HUES64 (cell line): ENCODE results near the gene L3MBTL1.
A peak's percentile ranks its signal among the peaks of the same experiment; 100 is the strongest.
"Not testable (repeated sequence)": the region's sequence is repeated elsewhere in the genome, so short reads cannot be mapped to it uniquely, and the experiment has no call there.

Source experiments
- H3K27ac ChIP-seq: 2 replicates; pipeline ENCODE4 v1.7.0; 2013; ENCODE audit warnings: low read depth, low read length, inconsistent platforms
- H3K27me3 ChIP-seq: 2 replicates; pipeline ENCODE4 v1.6.1; 2013; ENCODE audit warnings: mild to moderate bottlenecking, low read length; ENCODE audit not compliant: insufficient read depth
- H3K36me3 ChIP-seq: 2 replicates; pipeline ENCODE4 v1.6.1; 2013; ENCODE audit warnings: mild to moderate bottlenecking, low read length; ENCODE audit not compliant: insufficient read depth
- H3K4me1 ChIP-seq: 2 replicates; pipeline ENCODE4 v1.6.1; 2013; ENCODE audit warnings: mild to moderate bottlenecking, low read length, moderate library complexity; ENCODE audit not compliant: insufficient read depth
- H3K4me3 ChIP-seq: 2 replicates; pipeline ENCODE4 v1.5.1; 2013; ENCODE audit warnings: mild to moderate bottlenecking, low read length, moderate library complexity
- H3K9ac ChIP-seq: 2 replicates; pipeline ENCODE4 v1.6.1; 2013; ENCODE audit warnings: mild to moderate bottlenecking, low read depth, low read length
- H3K9me3 ChIP-seq: 2 replicates; pipeline ENCODE4 v1.6.1; 2013; ENCODE audit warnings: low read depth, low read length; ENCODE audit not compliant: insufficient read depth
- WGBS: fragments of 150-250, 120-280 bp; methylation state at CpG from one replicate; pipeline ENCODE4 v1.1.7; 2013; ENCODE audit warnings: missing lambda C conversion rate; 5-methylcytosine and 5-hydroxymethylcytosine counted together

The L3MBTL1 gene

DNA sequence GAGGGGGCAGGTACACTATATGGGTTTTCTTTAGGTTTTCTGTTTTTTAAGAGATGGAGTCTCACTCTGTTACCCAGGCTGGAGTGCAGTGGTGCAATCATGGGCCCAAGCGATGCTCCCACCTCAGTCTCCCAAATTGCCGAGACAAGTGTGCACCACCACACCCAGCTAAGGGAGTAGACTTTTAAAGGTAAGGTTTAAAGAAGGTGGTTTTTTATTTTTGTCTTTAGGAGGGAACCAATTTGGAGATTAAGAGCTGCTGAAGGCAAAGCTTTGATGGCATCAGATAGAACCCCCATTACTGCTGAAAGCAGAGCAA is 41.9 kb upstream of the L3MBTL1 start:
- 92% methylated on average over 2 of the region's 2 CpGs for WGBS
- Histone ChIP-seq H3K9ac (no peak overlapping the region), H3K36me3 (peaks cover 66% of the 10 kb centered on the region), H3K4me3 (no peak overlapping the region), H3K4me1 (no peaks in the 10 kb centered on the region), H3K27me3 (no peaks in the 10 kb centered on the region), H3K9me3 (no peaks in the 10 kb centered on the region), H3K27ac (no peak overlapping the region)

DNA sequence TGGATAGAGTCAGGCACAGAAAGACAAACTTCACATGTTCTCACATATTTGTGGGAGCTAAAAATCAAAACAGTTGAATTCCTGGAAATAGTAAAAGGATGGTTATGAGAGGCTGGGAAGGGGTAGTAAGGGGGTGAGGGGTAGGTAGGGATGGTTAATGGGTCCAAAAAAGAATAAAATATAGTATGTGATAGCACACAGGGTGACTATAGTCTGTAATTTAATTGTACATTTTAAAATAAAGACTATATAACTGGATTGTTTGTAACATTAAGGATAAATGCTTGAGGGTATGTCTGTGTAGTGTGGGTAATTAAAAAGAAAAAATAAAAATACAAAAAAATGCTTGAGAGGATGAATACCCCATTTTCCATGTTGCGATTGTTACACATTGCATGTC is 39.9 kb upstream of the L3MBTL1 start:
- Histone ChIP-seq H3K36me3 (peaks cover 46% of the 10 kb centered on the region), H3K27ac (no peak overlapping the region), H3K27me3 (no peaks in the 10 kb centered on the region), H3K9ac (no peak overlapping the region), H3K4me1 (no peaks in the 10 kb centered on the region), H3K9me3 (no peaks in the 10 kb centered on the region), H3K4me3 (no peak overlapping the region)
- WGBS, result no CpG with 5 or more reads among the region's 1 CpG

DNA sequence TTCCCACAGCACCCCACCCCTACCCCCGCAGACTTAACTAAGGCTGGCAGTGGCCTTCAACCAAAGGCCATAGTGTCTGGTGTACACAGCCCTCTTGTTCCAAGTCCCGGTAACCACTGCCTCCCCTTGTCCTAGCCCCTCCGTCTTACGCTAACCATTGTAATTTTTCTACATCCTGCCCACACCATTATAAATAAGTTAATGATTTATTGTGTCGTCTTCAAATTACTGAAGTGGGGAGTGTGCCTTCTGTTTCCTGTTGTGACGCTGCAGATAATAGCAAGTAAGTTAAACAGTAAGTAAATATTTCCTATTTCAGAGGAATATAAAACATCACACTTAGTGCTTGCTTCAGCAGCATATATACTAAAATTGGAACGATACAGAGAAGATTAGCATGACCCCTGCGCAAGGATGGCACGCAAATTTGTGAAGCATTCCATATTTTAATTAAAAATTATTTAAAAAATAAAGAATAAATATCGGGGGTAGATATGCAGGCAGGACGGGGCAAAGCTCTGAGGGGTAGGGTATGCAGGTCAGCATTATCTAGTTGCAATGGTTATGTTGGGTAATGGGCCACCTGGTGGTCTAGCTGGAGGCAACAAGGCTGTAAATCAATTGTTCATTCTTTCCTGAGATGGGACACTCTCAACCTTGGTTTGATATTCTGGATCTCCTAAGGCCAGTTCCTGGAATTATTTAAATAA is 34.7 kb upstream of the L3MBTL1 start:
- Histone ChIP-seq H3K9me3 (no peaks in the 10 kb centered on the region), H3K9ac (no peak overlapping the region), H3K4me1 (no peaks in the 10 kb centered on the region), H3K4me3 (no peak overlapping the region), H3K36me3 (peaks cover 8% of the 10 kb centered on the region; the same call in 1 of the 2 replicates), H3K27me3 (no peaks in the 10 kb centered on the region), H3K27ac (no peak overlapping the region)
- WGBS, result 96% methylated on average over 7 of the region's 11 CpGs

DNA sequence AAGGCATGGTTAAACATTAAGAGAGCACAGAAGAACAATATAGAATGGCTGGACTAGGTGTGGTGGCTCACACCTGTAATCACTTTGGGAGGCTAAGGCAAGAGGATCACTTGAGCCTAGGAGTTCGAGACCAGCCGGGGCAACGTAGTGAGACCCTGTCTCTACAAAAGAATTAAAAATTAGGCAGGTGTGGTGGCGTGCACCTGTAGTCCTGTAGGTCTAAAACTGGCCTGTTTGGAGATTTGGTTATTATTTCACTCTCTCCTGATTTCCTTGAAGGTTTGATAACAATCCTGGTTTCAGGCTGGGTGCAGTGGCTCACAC is 34.2 kb upstream of the L3MBTL1 start:
- Histone ChIP-seq H3K4me1 (no peaks in the 10 kb centered on the region), H3K27me3 (no peaks in the 10 kb centered on the region), H3K36me3 (peaks cover 8% of the 10 kb centered on the region; the same call in 1 of the 2 replicates), H3K4me3 (no peak overlapping the region), H3K9me3 (no peaks in the 10 kb centered on the region), H3K9ac (no peak overlapping the region), H3K27ac (no peak overlapping the region)
- 93% methylated on average over 4 of the region's 4 CpGs for WGBS

DNA sequence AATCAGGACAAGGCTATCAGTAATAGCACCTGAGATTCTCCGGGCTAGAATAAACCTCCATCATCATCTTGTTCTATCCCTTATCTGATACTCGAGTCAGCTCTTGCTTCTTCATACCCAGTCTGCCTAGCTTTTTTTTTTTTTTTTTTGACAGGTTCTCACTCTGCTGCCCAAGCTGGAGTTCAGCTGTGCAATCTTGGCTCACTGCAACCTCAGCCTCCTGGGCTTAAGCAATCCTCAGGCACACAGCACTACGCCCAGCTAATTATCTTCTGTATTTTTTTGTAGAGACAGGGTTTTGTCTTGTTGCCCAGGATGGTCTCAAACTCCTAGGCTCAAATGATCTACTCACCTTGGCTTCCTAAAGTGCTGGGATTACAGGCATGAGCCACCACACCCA is 30.3 kb upstream of the L3MBTL1 start:
- Histone ChIP-seq H3K36me3 (no peaks in the 10 kb centered on the region), H3K27me3 (no peaks in the 10 kb centered on the region), H3K27ac (no peak overlapping the region), H3K4me1 (no peaks in the 10 kb centered on the region), H3K9ac (no peak overlapping the region), H3K9me3 (no peaks in the 10 kb centered on the region), H3K4me3 (no peak overlapping the region)
- WGBS, result 85% methylated on average over 3 of the region's 3 CpGs

DNA sequence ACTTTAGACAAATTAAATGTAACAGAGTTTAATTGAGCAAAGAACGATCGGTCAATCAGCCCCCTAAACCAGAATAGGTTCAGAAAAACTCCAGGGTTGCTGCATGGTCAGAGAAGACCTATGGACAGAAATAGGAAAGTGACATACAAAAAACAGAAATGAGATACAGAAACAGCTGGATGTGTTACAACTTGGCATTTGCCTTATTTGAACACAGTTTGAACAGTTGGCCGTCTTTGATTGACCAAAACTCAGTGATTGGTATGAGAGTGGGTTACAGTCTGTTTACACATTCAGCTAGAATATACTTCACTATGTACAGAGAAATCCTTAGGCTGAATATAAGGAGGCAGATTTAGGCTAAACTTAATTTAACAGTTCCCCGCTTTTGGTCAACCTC is 29.9 kb upstream of the L3MBTL1 start:
- H3K4me1 ChIP-seq, result no peaks in the 10 kb centered on the region
- H3K36me3 ChIP-seq, result no peaks in the 10 kb centered on the region
- WGBS, result 96% methylated on average over 3 of the region's 4 CpGs
- no peaks in the 10 kb centered on the region for H3K27me3 ChIP-seq
- no peaks in the 10 kb centered on the region for H3K9me3 ChIP-seq
- H3K9ac ChIP-seq, result no peak overlapping the region
- H3K4me3 ChIP-seq, result no peak overlapping the region
- no peak overlapping the region for H3K27ac ChIP-seq

DNA sequence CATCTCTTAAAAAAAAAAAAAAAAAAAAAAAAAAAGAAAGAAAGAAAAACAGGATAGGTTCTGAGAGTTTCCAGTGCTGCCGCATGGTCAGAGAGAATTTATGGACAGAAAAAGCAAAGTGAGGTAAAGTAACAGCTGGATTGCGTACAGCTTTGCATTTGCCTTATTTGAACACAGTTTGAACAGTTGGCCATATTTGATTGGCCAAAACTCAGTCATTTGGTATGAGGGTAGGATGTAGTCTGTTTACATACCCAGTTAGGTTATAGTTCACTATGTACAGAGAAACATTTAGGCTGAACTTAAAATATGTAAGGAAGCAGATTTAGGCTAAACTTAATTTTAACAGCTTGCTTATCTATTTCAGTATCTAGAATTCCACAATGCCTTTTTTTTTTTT is 17.5 kb upstream of the L3MBTL1 start:
- H3K4me3 ChIP-seq, result no peak overlapping the region
- H3K9ac ChIP-seq, result no peak overlapping the region
- no peaks in the 10 kb centered on the region for H3K27me3 ChIP-seq
- no peaks in the 10 kb centered on the region for H3K36me3 ChIP-seq
- H3K9me3 ChIP-seq, result peaks cover 8% of the 10 kb centered on the region
- H3K27ac ChIP-seq, result no peak overlapping the region
- no peaks in the 10 kb centered on the region for H3K4me1 ChIP-seq
- 92% methylated on average over 2 of the region's 2 CpGs for WGBS

DNA sequence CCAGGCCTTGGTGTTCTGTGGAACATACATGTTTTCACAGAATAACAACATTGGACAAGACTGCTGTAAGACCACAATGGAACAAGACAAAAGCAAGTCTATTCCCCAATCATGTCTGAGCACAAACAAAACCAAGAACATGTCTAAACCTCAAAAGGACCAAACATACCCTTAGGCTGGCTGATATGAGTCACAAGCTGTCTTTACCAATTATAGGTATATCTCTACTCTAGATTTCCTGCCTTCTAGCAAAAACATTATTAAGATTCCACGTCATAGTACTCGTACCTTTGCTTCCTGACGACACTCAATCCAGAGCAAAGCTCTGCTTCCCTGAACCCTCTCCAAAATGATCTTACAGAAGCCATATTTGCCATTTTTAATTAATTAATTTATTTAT is 15.4 kb upstream of the L3MBTL1 start:
- WGBS, result 90% methylated on average over 3 of the region's 3 CpGs
- Histone ChIP-seq H3K27me3 (no peaks in the 10 kb centered on the region), H3K9me3 (no peaks in the 10 kb centered on the region), H3K36me3 (no peaks in the 10 kb centered on the region), H3K27ac (no peak overlapping the region), H3K9ac (no peak overlapping the region), H3K4me1 (no peaks in the 10 kb centered on the region), H3K4me3 (no peak overlapping the region)

DNA sequence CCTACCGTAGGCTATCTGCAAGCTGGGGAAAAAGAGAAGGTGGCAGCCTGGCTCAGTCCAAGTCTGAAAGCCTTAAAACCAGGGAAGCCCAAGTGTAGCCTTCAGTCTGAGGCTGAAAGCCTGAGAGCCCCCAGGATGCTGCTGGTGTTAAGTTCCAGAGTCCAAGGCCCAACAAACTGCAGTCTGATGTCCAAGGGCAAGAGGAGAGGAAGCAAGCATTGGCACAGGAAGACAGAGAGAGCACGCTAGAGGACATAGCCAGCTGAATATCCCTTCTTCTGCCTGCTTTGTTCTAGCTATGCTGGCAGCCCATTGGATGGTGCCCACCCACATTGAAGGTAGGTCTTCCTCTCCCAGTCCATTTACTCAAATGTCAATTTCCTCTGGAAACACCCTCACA is 12.1 kb upstream of the L3MBTL1 start:
- H3K27ac ChIP-seq, result no peak overlapping the region
- no peak overlapping the region for H3K4me3 ChIP-seq
- H3K9me3 ChIP-seq, result no peaks in the 10 kb centered on the region
- no peaks in the 10 kb centered on the region for H3K36me3 ChIP-seq
- no peaks in the 10 kb centered on the region for H3K27me3 ChIP-seq
- H3K9ac ChIP-seq, result no peak overlapping the region
- H3K4me1 ChIP-seq, result no peaks in the 10 kb centered on the region
- whole genome bisulfite sequencing, result 85% methylated on average over 2 of the region's 2 CpGs

DNA sequence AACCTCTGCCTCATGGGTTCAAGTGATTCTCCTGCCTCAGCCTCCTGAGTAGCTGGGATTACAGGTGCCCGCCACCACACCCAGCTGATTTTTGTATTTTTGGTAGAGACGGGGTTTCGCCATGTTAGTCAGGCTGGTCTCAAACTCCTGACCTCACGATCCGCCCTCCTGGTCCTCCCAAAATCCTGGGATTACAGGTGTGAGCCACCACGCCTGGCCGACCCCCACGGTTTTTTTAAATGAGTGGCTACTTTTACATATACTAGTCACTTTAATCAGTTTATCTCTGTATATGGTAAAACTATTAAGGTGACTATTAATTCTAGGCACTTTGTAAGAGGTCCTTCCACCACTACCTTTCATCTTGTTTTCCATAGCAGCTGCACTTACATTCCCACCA is 5.5 kb upstream of the L3MBTL1 start:
- H3K27ac ChIP-seq, H3K36me3 ChIP-seq, H3K4me3 ChIP-seq, H3K9me3 ChIP-seq, H3K9ac ChIP-seq, H3K4me1 ChIP-seq: not testable (repeated sequence)
- 88% methylated on average over 8 of the region's 8 CpGs for WGBS
- peaks cover 17% of the 10 kb centered on the region for H3K27me3 ChIP-seq

DNA sequence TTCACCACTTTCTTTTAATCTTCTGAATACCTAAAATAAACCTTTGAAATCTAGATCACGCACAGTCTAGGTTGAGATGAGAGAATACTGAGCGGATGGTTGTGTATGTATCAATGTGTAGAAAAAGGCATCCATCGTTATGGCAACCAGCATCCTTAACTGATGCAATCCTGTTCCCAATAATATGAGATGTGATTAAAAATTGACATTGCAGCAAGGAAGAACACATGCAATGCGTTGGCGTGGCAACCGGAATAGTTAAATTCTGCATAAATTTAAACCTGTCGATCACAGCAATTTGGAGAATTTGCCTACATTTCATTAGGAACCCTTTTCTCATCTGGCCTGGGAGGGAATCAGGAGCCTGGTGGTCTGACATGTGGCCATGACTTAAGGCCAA is 1.3 kb upstream of the L3MBTL1 start:
- H3K27me3 ChIP-seq, result peaks cover 31% of the 10 kb centered on the region
- 94% methylated on average over 7 of the region's 7 CpGs for WGBS
- H3K4me3 ChIP-seq, result no peak overlapping the region
- H3K36me3 ChIP-seq, result no peaks in the 10 kb centered on the region
- no peak overlapping the region for H3K27ac ChIP-seq
- H3K9me3 ChIP-seq, result no peaks in the 10 kb centered on the region
- H3K4me1 ChIP-seq, result 0 out of 2 replicates have a peak, but pooled peaks cover 3% of the 10 kb centered on the region
- H3K9ac ChIP-seq, result no peak overlapping the region

DNA sequence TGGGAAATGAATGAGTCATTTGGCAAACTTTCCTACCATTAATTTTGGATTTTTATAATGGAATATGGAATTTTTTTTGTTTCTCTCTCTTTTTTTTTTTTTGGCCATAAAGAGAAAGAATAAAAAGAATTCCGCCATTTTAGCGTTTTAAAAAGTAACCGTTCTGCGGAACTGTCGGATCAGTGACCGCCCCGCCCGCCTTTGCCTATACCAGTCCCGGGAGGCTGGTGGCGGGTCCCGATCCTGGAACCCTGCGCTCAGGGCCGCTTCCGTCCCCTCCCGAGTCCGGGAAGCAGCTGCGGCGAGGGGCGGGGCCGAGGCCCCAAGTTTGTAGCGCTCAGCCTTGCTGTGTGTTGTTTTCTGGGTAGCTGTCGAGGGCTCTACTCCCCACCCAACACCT is 609 bp downstream of the L3MBTL1 start:
- no peaks in the 10 kb centered on the region for H3K9me3 ChIP-seq
- H3K4me1 ChIP-seq, result 0 out of 2 replicates have a peak, but pooled peaks cover 3% of the 10 kb centered on the region
- 4% methylated on average over 17 of the region's 22 CpGs for WGBS
- no peaks in the 10 kb centered on the region for H3K36me3 ChIP-seq
- peaks cover 31% of the 10 kb centered on the region for H3K27me3 ChIP-seq
- H3K4me3 ChIP-seq, result peak overlapping the region; percentile 65
- no peak overlapping the region for H3K27ac ChIP-seq
- peak overlapping the region; percentile 51; the same call in 1 of the 2 replicates for H3K9ac ChIP-seq
